CD4-positive, alpha-beta T cell treated with Interleukin-6 at 100 ng/mL for 8 hours (primary cell): ENCODE measurements around the gene KRTAP12-4.
"Not testable (repeated sequence)": the region's sequence is repeated elsewhere in the genome, so short reads cannot be mapped to it uniquely, and the experiment has no call there.

ENCODE experiments used
- DNase-seq: peaks from one replicate; pipeline ENCODE4 v3.0.0-alpha.2; 2020; ENCODE audit warnings: mixed read lengths, low spot score

The KRTAP12-4 gene

DNA sequence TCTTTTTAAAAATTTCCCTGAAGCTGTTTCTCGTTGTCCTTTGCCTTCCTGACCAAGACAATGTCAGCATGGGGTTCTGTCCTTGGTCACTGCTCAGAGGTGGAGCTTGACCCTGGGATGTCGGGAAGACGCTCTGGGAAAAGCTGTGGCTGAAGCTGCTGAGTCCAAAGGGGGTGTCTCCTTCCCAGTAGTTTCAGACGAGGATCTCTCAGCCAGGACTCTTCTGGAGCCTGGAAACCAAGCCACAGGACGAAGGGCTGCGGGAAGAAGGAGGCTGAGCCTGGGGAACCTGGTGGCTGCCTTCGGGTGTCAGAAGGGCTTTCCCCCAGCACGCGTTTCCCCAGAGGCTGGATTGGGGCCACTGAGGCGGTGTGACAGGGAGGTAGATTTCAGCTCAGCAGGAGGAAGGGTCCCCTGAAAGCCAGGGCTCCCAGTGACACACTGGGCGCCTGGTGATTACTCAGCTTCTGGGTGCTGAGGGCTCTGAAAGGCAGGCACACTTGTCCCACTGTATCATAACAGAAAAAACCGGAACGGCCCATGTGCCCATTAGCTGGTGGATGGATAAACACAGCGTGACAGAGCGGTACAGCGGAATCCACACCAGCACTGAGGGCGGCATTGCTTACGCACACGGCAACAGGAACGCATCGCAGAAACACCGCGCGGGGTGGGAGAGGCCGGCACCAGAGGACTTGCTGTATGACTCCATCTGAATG is 32.5 kb upstream of the KRTAP12-4 start:
- no peak for DNase-seq

DNA sequence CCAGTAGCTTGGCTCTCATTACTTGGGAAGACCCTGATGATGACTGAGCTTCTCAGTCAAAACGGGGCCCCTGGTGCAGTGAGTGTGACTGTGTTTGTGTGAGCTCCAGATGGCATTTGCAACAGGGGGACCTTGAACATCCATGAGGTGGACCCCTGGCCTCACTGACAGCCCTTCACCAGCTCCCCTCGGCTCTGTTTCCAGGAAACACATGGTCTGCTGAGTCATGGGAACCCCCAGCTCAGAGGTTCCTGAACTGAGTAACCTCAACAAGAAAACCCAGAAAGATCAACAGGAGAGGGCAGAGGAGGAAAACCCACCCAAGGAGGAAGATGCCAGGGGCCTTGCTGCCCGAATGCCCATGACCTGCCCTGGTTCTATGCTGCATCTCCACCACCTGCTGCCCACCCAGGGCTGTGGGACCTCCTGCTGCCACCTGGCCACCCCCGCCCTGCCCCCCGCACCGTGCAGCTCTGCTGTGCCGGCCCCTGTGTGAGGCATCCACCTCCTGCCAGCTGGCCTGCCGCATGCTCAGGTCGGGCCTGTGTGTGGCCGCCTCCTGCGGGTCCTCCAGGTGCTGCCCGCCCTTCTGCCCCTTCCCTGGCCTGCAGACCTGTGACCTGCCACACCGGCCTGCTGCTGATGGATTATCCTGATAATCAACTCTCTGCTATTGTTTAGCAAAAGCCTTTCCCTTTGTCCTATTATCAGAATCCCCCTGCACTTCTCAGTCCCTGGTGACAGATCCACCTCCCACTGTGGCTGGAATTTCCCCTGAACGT is 31.7 kb upstream of the KRTAP12-4 start:
- DNase-seq, result no peak

GRCh38 chr21:44685050-44685449 is 30.6 kb upstream of the KRTAP12-4 start:
- not testable (repeated sequence) for DNase-seq

GRCh38 chr21:44684483-44684882 is 30.0 kb upstream of the KRTAP12-4 start:
- no peak for DNase-seq

DNA sequence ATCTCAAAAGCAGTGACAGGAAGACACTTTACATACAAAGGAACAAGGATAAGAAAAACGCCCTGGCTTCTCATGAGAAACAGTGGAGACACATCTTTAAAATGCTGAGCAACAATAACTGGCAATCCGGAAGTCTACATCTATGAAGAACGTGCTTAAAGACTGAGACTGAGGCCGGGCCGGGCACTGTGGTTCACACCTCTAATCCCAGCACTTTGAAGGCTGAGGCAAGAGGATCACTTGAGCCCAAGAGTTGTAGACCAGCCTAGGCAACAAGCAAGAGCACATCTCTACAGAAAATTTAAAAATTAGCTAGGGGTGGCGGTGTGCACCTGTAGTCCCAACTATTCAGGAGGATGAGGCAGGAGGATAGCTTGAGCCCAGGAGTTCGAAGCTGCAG is 29.6 kb upstream of the KRTAP12-4 start:
- no peak for DNase-seq

- no peak for DNase-seq
Observed at GRCh38 chr21:44682580-44683151, 28.2 kb upstream of the KRTAP12-4 start.

DNA sequence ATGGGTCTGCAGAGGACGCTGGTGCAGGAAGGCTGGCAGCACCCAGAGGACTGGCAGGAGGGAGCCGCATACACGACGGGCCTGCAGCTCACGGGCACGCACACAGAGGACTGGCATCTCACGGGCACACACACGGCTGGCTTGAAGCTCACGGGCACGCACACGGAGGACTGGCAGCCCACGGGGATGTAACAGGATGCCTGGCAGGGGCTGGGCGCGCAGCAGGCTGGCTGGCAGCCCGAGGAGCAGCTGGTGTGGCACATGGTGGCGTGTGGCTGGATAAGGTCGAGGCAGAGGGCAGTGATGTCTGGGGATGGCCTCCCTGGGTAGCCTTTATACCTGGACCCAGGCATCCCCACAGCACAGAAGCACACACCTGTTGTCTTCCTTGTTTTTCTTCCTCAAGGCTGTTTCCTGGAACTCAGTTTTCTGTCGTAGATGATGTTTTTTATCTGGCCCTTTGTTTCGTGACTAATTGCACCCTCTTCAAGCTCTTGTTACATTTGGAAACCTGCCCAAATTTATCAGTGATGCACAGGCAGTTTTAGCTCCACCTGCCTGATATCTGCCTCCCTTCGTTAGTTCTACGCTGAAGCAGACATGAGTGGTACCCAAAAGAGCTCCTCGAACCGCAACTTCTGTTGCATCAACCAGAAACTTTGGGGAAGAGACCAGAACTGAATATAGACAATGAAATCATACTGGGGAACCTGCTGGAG is 27.6 kb upstream of the KRTAP12-4 start, which contains the start of gene KRTAP12-1:
TSS of gene KRTAP12-1 (minus strand) at position 303 of the 719 bp plus-strand sequence. CDS start at position 263, 40 bp downstream.
- no peak for DNase-seq

DNA sequence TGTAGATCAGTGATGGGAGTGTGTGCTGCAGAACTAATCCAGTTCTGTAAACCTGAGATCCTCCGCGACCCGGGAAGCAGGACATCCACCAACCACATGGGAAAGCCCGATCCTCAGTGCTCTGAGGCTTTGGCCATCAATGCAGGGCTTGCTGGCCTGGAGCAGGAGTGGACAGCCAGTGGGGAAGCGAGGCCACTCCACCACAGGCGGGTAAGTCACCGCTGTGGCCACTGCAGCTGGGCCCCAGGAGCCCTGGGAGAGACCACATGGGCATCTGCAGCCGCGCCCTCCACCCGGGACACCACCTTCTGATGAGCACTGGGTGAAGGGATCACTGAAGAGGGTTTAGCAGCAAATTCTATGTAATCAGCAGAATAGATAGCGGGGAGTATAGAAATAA is 26.7 kb upstream of the KRTAP12-4 start:
- no peak for DNase-seq

DNA sequence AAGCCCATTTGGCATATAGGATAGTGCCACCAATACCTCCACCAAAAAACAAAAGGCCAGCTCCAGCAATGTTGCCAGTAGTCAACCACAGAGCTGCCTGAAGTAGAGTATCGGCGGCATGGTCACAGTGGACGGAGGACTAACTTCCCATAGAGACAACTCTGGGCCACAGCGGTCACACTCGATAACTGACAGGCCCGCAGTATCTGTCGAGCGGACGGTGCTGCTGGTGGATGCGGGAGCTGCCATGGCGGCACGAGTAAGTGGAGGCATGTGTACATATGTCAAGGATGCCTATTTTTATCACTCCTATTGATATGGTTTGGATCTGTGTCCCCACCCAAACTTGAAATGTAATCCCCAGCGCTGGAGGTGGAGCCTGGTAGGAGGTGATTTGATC is 23.4 kb upstream of the KRTAP12-4 start:
- DNase-seq, result no peak

- DNase-seq, result no peak
Observed at GRCh38 chr21:44671911-44672310, 17.5 kb upstream of the KRTAP12-4 start.

DNA sequence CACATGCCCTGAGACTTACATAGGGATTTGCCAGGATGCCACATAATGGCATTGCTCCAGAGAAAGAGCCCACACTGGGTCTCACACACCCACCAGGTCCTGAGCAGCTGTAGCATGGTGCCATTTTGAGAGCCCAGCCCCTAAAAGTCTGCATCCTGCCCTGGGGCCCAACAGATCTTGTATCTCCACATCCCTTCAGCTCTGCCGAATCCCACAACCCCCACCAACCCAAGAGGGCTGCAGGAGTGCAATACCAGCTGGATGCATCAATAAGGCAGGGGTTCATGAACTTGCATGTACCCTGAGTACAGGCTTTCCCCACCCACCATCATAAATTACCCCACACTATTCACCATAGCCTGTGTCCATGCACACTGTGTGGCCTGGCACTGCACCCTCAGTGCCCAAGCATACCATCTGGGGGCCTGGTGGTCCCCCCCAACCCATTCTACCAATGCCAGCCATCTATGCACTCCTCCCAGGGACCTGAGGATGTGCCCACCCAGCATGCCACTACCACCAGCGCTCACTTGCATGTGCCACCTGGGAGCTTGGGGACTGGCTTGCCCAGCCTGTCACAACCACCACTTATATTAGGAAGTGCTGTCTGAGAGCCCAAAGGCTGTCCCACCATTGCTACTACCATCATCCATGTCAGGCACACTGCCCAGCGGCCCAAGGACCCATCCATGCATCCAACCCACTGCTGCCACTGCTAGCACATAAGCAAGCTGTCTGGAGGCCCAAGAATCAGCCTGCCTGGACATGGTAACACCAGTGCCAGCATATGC is 16.4 kb upstream of the KRTAP12-4 start:
- no peak for DNase-seq

DNA sequence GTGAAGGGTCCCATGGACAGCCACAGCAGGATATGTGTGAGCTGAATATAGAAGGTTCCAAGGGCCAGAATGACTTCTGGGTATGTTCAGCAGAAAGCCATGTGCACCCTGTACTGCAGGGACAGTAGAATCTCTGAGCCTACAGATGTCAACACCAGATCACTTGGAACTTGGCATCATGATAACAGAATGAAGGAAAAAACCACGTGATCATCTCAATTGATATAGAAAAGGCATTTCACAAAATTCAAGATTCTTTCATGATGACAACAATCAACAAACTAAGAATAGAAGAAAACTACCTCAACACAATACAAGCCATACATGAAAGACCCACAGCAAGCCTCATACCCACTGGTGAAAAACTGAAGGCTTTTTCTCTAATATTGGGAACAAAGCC is 13.2 kb upstream of the KRTAP12-4 start:
- no peak for DNase-seq

DNA sequence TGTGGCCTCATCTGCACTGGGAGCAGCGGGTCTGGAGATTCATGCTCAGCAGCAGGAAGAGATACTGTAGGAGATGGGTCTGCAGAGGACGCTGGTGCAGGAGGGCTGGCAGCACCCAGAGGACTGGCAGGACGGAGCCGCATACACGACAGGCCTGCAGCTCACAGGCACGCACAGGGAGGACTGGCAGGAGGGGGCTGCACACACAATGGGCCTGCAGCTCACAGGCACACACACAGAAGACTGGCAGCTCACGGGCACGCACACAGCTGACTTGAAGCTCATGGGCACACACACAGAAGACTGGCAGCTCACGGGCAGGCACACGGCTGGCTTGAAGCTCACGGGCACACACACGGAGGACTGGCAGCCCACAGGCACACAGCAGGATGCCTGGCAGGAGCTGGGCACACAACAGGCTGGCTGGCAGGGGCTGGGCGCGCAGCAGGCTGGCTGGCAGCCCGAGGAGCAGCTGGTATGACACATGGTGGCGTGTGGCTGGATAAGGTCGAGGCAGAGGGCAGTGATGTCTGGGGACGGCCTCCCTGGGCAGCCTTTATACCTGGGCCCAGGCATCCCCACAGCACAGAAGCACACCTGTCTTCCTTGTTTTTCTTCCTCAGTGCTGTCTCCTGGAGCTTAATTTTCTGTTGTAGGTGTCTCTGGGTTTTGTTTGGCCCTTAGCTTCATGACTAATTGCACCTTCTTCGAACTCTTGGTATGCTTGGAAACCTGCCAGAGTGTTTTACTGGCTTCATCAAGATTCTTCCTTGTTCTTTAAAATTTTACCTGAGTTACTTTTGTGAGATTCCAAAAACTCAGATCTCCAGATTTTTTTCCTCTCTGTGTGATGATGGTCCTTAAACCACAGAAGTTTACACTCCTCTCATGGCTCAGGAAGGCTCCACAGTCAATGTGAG is 12.2 kb upstream of the KRTAP12-4 start, which contains the start of gene KRTAP12-2:
TSS of gene KRTAP12-2 (minus strand) at position 527 of the 920 bp plus-strand sequence. CDS start at position 486, 41 bp downstream.
- DNase-seq, result no peak

DNA sequence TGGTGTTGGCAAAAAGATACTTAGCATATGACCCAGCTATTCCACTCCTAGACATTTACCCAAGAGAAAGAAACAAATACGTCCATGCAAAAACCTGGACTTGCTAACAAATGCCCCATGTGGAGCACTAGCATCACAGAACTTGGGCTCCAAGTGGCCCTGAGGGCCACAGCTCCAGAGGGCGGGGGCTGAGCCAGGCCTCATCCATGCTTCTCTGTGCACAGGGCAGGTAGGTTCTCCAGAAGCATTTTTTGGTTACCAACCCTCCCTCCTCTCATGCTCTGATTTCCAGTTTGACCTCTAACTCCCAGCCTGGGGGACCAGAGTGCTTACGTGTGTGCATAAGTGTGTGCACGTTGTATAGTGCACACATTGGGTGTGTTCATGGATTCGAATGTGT is 10.2 kb upstream of the KRTAP12-4 start:
- no peak for DNase-seq

DNA sequence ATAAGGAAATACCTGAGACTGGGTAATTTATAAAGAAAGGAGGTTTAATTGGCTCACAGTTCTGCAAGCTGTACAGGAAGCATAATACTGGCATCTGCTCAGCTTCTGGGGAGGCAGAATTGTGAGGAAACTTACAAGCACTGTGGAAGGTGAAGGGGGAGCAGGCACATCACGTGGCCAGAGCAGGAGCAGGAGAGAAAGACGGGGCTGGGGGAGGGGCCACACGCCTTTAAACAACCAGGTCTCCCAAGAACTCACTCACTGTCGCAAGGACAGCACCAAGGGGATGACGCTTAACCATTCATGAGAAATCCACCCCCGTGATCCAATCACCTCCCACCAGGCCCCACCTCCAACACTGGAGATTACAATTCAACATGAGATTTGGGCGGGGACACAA is 7.1 kb upstream of the KRTAP12-4 start:
- not testable (repeated sequence) for DNase-seq

DNA sequence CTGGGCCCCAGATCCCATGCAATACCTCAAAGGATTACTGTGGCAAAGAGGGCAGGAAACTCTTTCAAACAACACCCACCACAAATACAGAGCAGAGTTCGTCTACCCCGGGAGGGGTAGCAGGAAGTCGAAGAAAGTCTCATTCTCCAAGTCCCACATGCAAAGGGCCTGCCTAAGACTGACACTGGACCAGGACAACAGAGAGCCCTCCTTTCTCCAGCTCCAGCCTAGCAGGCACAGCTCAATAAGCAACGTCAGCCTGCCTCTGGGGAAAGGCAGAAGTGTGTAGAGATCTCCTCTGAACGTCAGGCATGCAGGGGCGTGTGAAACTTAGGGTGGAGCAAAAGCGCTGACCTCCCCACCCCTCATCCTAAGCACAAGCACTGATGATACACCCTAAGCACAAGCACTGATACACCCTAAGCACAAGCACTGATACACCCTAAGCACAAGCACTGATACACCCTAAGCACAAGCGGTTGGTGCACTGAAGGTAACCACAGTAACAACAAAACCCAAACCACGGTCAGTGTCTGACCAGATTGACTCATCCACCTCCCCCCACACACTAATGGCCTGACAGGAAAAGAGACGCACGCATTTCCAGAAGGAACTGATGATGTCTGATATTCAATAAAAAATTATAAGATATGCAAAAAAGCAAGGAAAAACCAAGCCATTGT is 4.6 kb upstream of the KRTAP12-4 start:
- peak; percentile 40 for DNase-seq

DNA sequence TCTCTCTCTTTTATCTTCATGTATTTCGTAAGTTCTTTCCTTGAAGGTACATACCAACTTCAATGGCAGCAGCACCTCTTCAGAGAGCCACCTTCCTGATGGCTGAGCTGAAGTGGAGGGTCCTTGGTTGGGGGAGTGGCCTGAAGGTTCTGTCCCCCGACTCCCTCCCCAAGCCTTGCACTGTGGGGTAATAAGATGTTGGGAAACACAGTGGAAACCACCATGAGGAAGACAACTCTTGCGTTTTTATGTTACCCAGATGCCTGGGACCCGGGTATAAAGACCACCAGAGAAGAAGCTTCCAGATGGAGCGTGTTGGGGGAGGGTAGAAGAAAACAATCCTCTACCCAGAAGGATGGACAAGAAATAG is 4.1 kb upstream of the KRTAP12-4 start:
- DNase-seq, result no peak

- peak; percentile 74 for DNase-seq
Observed at GRCh38 chr21:44657635-44658540, 3.4 kb upstream of the KRTAP12-4 start, which contains the start of gene KRTAP12-3. TSS of gene KRTAP12-3 (plus strand) at chr21:44657932. CDS start at chr21:44657980, 48 bp downstream.

DNA sequence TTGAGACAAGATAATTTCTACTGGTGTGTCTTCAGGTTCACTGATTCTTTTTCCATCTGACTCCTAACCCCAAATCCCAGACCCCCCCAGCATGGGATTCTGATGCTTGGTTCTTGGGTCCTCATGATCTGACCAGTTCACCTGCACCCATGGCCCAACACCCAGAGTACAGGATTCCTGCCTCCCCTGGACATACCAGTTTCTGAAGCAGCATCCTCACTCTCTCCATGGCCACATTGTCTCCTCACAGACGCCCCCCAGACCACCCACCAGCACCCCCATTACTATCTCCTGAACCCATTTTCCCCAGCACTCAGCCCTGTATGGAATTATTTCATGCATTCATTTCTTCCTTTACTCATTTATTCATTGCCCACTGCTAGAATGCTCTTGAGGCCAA is 2.4 kb upstream of the KRTAP12-4 start:
- no peak for DNase-seq
